ENCODE data around the gene ADAMTS7.
"Not testable (repeated sequence)": the region's sequence is repeated elsewhere in the genome, so short reads cannot be mapped to it uniquely, and the experiment has no call there.

The ADAMTS7 gene

GRCh38 chr15:78739996-78740903, 71.0 kb downstream of the ADAMTS7 start:
- Mint-ChIP-seq H3K27me3 (peaks cover 26% of the 10 kb centered on the region), H3K4me3 (no peak overlapping the region), H3K36me3 (no peaks in the 10 kb centered on the region), H3K4me1 (peaks cover 16% of the 10 kb centered on the region), H3K9me3 (no peaks in the 10 kb centered on the region), H3K27ac (peak overlapping the region; percentile 8)
- ATAC-seq = peak; percentile 84

DNA sequence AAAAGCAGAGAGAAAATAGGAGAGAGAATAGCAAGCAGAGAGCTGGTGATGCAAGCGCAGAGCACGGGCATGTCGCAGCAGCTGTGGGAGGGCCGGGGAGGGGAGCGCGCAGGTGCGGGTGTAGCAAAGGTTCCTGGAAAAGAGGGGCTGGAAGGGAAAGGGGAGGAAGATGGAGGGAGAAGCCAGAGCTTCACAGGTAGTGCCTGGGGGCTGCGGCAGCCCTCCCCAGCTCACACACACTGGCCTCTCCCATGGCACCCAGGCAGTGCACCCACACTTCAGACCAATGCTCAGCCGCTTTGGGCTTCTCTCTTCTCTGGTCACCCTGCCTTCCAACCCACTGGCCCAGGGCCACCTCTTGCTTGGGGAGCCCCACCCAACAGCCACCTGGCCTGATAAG, 72.1 kb downstream of the ADAMTS7 start:
- Mint-ChIP-seq H3K27ac (peak overlapping the region; percentile 8), H3K4me3 (no peak overlapping the region), H3K27me3 (peaks cover 36% of the 10 kb centered on the region), H3K4me1 (peaks cover 16% of the 10 kb centered on the region), H3K9me3 (no peaks in the 10 kb centered on the region), H3K36me3 (no peaks in the 10 kb centered on the region)
- ATAC-seq = no peak

DNA sequence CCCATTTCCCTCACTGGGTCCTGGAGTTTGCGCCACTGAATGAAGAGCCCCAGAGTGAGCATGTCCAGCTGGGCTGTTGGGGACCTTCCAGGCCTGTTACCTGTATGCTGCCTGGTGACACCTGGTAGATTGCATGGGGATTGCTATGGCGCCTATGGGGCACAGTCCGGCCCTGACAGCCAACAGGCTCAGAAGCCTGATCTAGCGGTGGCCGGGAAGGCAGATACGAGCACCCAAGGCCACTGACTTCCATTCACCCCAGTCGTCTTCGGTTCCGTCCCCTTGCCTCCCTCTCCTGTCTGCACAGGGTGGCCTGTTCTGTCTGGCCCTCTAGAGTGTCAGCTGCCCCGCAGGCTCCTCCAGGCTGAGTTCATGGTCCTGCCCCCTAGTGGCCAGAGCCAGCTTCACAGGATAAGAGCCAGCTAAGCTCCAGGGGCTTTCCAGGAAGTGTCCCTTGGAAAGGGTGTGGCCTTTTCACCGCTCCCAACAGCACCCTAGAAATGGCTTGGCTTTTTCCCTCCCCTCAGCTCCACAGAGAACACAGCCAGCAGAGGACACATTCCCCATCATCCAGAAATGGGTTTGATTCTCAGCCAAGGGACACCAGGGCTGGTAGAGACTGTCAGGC, 73.2 kb downstream of the ADAMTS7 start:
- ATAC-seq, H3K9me3 Mint-ChIP-seq, H3K36me3 Mint-ChIP-seq, H3K27ac Mint-ChIP-seq, H3K4me3 Mint-ChIP-seq: not testable (repeated sequence)
- Mint-ChIP-seq H3K4me1 (peaks cover 16% of the 10 kb centered on the region), H3K27me3 (peaks cover 46% of the 10 kb centered on the region)

DNA sequence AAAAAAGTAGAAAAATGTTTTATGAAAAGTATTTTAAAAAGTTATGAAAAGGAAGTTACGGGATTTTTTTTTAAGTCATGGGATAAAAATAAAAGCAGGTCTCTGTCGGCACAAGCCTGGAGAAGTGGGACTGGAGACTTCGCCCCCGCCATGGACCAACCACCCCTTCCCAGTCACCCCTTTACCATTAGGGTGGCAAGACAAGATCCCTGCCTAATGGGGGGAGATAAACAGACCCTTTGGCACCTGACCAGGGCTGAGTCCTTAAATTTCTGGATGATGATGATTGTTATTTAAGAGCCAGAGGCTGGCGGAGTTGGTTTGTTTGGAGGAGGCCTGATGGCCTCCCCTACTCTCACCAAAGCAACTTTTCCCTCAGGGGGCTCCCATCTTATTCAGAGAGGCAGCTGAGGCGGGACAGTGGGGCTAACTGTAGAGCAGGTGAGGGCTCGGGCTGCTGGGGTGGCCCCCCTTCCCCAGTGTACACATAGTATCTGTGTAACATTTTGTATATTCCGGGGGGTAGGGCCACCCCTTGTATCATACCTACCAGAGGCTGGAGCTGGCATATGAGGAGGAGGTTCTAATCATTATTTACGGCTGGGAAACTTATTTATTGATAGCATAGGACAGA, 74.0 kb downstream of the ADAMTS7 start:
- H3K4me3 Mint-ChIP-seq = no peak overlapping the region
- H3K4me1 Mint-ChIP-seq = peaks cover 16% of the 10 kb centered on the region
- ATAC-seq = no peak
- H3K9me3 Mint-ChIP-seq = no peaks in the 10 kb centered on the region
- no peak overlapping the region for H3K27ac Mint-ChIP-seq
- H3K36me3 Mint-ChIP-seq = no peaks in the 10 kb centered on the region
- peaks cover 51% of the 10 kb centered on the region for H3K27me3 Mint-ChIP-seq

DNA sequence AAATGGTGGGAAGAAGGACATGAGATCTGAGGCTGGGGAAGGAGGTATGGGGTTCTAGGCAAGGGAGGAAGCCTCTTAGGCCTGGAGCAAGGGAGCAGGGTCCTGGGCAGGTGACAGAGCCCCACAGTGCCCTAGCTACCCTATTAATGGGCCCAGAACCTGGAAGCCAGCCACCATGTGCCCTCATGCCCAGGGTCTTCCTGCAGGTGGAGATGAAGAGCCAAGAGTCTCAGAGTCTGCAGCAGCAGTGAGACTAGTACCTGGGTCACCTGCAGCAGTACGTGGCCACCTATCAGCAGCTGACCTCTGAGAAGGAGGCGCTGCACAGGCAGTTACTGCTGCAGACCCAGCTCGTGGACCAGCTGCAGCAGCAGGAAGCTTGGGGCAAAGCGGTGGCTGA, 75.0 kb downstream of the ADAMTS7 start:
- H3K27ac Mint-ChIP-seq, ATAC-seq, H3K9me3 Mint-ChIP-seq, H3K4me3 Mint-ChIP-seq, H3K36me3 Mint-ChIP-seq: not testable (repeated sequence)
- H3K4me1 Mint-ChIP-seq = peaks cover 16% of the 10 kb centered on the region
- peaks cover 58% of the 10 kb centered on the region for H3K27me3 Mint-ChIP-seq

DNA sequence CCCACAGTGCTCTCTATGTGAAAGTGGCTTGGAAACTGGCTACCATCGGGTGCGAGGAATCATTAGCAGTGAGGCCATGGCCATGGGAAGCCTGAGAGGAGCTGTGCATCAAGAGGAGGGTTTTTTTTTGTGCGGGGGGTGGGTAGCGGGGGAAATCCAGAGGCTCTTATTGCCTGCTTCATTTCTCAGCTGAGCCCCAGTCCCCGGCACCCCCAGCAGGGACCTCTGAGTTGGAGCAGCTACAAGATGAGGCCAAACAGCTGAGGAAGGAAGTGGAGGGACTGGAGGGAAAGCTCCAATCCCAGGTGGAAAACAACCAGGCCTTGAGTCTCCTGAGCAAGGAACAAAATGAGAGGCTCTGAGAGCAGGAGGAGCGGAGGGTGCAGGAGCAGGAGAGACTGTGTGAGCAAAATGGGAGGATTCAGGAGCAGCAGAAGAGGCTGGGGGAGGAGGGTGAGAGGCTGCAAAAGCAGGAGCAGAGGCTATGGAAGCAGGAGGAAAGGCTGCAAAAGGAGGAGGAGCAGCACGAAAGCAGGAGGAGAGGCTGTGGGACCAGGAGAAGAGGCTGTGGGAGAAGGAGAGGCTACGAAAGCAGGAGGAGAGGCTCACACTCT, 76.7 kb downstream of the ADAMTS7 start:
- Mint-ChIP-seq H3K9me3 (no peaks in the 10 kb centered on the region), H3K4me3 (no peak overlapping the region), H3K27me3 (peaks cover 55% of the 10 kb centered on the region), H3K27ac (no peak overlapping the region), H3K36me3 (no peaks in the 10 kb centered on the region), H3K4me1 (peaks cover 4% of the 10 kb centered on the region)
- no peak for ATAC-seq

DNA sequence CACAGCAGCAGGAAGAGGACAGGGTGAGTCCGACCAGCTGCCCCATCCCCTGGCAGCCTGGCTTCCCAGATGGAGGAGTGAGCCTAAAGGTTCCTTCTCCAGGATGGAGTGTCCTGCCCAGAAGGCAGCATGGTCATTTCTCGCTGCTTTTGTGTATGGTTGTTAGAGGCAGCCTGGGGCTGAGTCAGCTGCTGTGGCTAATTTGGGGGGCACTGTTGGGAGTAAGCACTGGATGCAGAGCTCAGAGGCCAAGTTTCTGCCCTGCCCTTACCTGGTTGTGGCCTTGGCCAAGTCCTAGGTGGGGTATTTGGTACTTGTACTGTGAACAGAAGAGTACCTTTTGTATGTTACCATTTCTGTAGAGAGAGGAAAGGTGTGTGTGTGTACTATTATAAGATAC, 78.6 kb downstream of the ADAMTS7 start:
- Mint-ChIP-seq H3K9me3 (no peaks in the 10 kb centered on the region), H3K4me1 (peaks cover 2% of the 10 kb centered on the region), H3K27me3 (peaks cover 44% of the 10 kb centered on the region), H3K36me3 (no peaks in the 10 kb centered on the region), H3K4me3 (no peak overlapping the region), H3K27ac (no peak overlapping the region)
- no peak for ATAC-seq

DNA sequence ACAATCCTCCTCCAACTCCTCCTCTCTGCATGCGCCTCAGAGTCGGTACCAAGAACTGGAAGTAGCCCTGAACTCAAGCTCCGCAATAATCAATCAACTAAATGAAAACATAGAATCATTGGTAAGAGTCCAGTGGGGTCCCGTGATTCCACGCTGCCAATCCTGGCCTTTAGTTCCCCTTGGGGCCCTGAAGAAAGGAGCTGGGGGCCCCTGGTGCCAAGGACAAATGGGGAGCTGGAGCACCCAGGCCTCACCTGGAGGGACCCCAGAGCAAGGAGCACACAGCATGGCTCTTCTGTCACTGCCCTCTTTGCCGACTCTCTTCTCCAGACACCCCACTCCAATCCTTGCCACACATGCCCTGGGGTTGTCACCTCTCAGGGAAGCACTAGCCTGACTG, 80.3 kb downstream of the ADAMTS7 start:
- peaks cover 10% of the 10 kb centered on the region for H3K4me1 Mint-ChIP-seq
- H3K27ac Mint-ChIP-seq = no peak overlapping the region
- H3K9me3 Mint-ChIP-seq = peaks cover 2% of the 10 kb centered on the region
- H3K36me3 Mint-ChIP-seq = no peaks in the 10 kb centered on the region
- peaks cover 44% of the 10 kb centered on the region for H3K27me3 Mint-ChIP-seq
- no peak overlapping the region for H3K4me3 Mint-ChIP-seq
- ATAC-seq = no peak

- not testable (repeated sequence) for H3K4me3 Mint-ChIP-seq
Measured at GRCh38 chr15:78728427-78728826, 82.8 kb downstream of the ADAMTS7 start.

GRCh38 chr15:78727561-78727960, 83.7 kb downstream of the ADAMTS7 start:
- Mint-ChIP-seq H3K9me3 (peaks cover 2% of the 10 kb centered on the region), H3K27ac (no peak overlapping the region), H3K27me3 (peaks cover 19% of the 10 kb centered on the region), H3K36me3 (no peaks in the 10 kb centered on the region), H3K4me1 (peaks cover 10% of the 10 kb centered on the region), H3K4me3 (no peak overlapping the region)
- no peak for ATAC-seq

More at GRCh38 chr15:78728427-78728826, 82.8 kb downstream of the ADAMTS7 start:
- not testable (repeated sequence) for ATAC-seq, H3K36me3 Mint-ChIP-seq, H3K27ac Mint-ChIP-seq, H3K4me1 Mint-ChIP-seq, H3K9me3 Mint-ChIP-seq
- H3K27me3 Mint-ChIP-seq = peaks cover 23% of the 10 kb centered on the region

DNA sequence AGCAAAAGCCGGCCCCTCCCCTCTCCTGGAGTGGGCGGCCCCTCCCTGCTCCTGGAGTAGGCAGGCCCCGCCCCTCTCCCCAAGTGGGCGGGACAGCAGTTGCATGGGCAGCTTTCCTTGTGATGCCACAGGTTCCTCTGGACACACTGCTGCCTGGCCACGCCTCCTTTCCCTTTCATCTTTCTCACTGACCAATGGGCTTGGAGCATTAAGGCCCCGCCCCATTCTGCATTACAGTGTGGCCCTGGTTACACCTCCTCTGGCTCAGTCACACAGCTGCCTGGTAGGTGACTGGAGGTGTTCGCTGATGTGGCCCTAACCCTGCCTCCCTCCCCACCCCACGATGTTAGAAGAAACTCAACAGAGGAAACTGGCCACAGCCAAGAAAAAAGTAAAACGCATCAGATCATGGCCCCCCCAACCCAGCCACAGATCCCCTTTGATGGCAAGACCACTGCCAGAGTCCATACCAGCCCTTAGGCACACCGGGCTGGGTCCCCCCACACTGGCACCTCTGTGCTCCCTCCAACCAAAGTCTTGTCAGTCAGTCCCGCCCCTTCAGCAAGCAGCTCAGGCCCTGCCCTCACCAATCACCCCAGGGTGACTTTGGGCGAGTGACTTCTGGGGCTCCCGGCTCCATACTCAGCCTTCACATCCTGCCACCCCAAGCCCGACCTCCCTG, 84.3 kb downstream of the ADAMTS7 start:
- peaks cover 10% of the 10 kb centered on the region for H3K4me1 Mint-ChIP-seq
- no peak overlapping the region for H3K27ac Mint-ChIP-seq
- H3K4me3 Mint-ChIP-seq = no peak overlapping the region
- H3K36me3 Mint-ChIP-seq = no peaks in the 10 kb centered on the region
- peaks cover 2% of the 10 kb centered on the region for H3K9me3 Mint-ChIP-seq
- peaks cover 13% of the 10 kb centered on the region for H3K27me3 Mint-ChIP-seq
- no peak for ATAC-seq

- not testable (repeated sequence) for ATAC-seq, H3K4me3 Mint-ChIP-seq, H3K27ac Mint-ChIP-seq, H3K9me3 Mint-ChIP-seq, H3K36me3 Mint-ChIP-seq, H3K4me1 Mint-ChIP-seq
- H3K27me3 Mint-ChIP-seq = peaks cover 31% of the 10 kb centered on the region
Measured at GRCh38 chr15:78719819-78720450, 91.3 kb downstream of the ADAMTS7 start.

GRCh38 chr15:78718837-78719236, 92.4 kb downstream of the ADAMTS7 start:
- no peaks in the 10 kb centered on the region for H3K4me1 Mint-ChIP-seq
- peaks cover 31% of the 10 kb centered on the region for H3K27me3 Mint-ChIP-seq
- ATAC-seq = no peak
- no peak overlapping the region for H3K27ac Mint-ChIP-seq
- peaks cover 4% of the 10 kb centered on the region for H3K9me3 Mint-ChIP-seq
- H3K36me3 Mint-ChIP-seq = peaks cover 5% of the 10 kb centered on the region
- H3K4me3 Mint-ChIP-seq = no peak overlapping the region

GRCh38 chr15:78717956-78718656, 93.2 kb downstream of the ADAMTS7 start:
- no peak overlapping the region for H3K27ac Mint-ChIP-seq
- H3K27me3 Mint-ChIP-seq = peaks cover 31% of the 10 kb centered on the region
- no peak for ATAC-seq
- H3K9me3 Mint-ChIP-seq = peaks cover 4% of the 10 kb centered on the region
- no peaks in the 10 kb centered on the region for H3K4me1 Mint-ChIP-seq
- no peak overlapping the region for H3K4me3 Mint-ChIP-seq
- peaks cover 5% of the 10 kb centered on the region for H3K36me3 Mint-ChIP-seq
